Caco-2 (cell line): ENCODE data around the gene PRPF18. TPM values are rescaled to one million over a fixed set of nuclear protein-coding genes. Genes with fewer than 3 reads are reported as not detected.

Experiments
- BruUV-seq: library from RNA; stranded (reverse); fragments of 400-500 nt; replicated peaks from 2 replicates; lab custom pipeline; 2021; lab: Mats Ljungman, UMichigan
- CTCF ChIA-PET: fragments of 300-600 bp; sonication (Branson Sonifier 250); formaldehyde crosslinking; loops from one replicate; lab custom pipeline; 2022; ENCODE audit warnings: antibody characterized with exemption; lab: Charles Lee
- POLR2A ChIA-PET: fragments of 300-600 bp; sonication (Branson Sonifier 250); formaldehyde crosslinking; loops from one replicate; lab custom pipeline; 2022; ENCODE audit warnings: antibody characterized with exemption; lab: Charles Lee
- DNase-seq, 2 experiments: peaks; one replicate each; pipeline versions ENCODE4 v3.0.0 to v3.0.0-alpha.2; 2020 to 2022
- H3K27me3 ChIP-seq: replicated peaks from 2 replicates; pipeline ENCODE4 v1.6.0; 2011; ENCODE audit warnings: low read length; ENCODE audit not compliant: control insufficient read depth, insufficient read depth
- H3K36me3 ChIP-seq: 2 replicates; pipeline ENCODE4 v1.5.1; 2011; ENCODE audit warnings: low read length; ENCODE audit not compliant: control insufficient read depth, insufficient read depth
- H3K4me1 ChIP-seq: fragments of 250-450 bp; sonication (Bioruptor Pico); 2 replicates; pipeline ENCODE4 v1.5.1; 2020; ENCODE audit warnings: mild to moderate bottlenecking
- H3K4me3 ChIP-seq: 2 replicates; pipeline ENCODE4 v1.5.1; 2011; ENCODE audit warnings: low read depth, mild to moderate bottlenecking, control low read depth, low read length
- H3K9me3 ChIP-seq: fragments of 250-450 bp; sonication (Bioruptor Pico); 2 replicates; pipeline ENCODE4 v1.5.1; 2020; ENCODE audit warnings: mild to moderate bottlenecking, moderate library complexity
- H3K27ac Mint-ChIP-seq: one replicate; pipeline ENCODE4 v1.8.0; 2022; ENCODE audit warnings: mixed read lengths; ENCODE audit not compliant: unreplicated experiment
- H3K27me3 Mint-ChIP-seq: one replicate; pipeline ENCODE4 v1.8.0; 2022; ENCODE audit warnings: mixed read lengths; ENCODE audit not compliant: insufficient read depth, unreplicated experiment
- H3K36me3 Mint-ChIP-seq: one replicate; pipeline ENCODE4 v1.8.0; 2022; ENCODE audit warnings: mild to moderate bottlenecking, mixed read lengths; ENCODE audit not compliant: insufficient read depth, unreplicated experiment
- H3K4me1 Mint-ChIP-seq: one replicate; pipeline ENCODE4 v1.8.0; 2022; ENCODE audit warnings: low read depth, mixed read lengths; ENCODE audit not compliant: unreplicated experiment
- H3K4me3 Mint-ChIP-seq: one replicate; pipeline ENCODE4 v1.8.0; 2022; ENCODE audit warnings: mild to moderate bottlenecking, moderate library complexity, mixed read lengths; ENCODE audit not compliant: unreplicated experiment
- H3K9me3 Mint-ChIP-seq: one replicate; pipeline ENCODE4 v1.8.0; 2022; ENCODE audit warnings: mixed read lengths; ENCODE audit not compliant: unreplicated experiment
- intact Hi-C: fragments of 100-400 bp; cut with micrococcal nuclease; formaldehyde crosslinking; loops from one replicate; pipeline ENCODE4 v1.10.0; 2022; ENCODE audit not compliant: unreplicated experiment
- total RNA-seq: library from RNA; stranded (reverse); gene quantifications from 2 replicates; pipeline ENCODE4 v1.2.3, GENCODE V29; 2022
- TF ChIP-seq, protein P1 (sequence below), 2 experiments: fragments of 200-600 bp in 1 of 2; IDR thresholded peaks; 1 replicate in 1 of 2; 2 replicates in 1 of 2; pipeline versions ENCODE4 v1.5.1 to v1.8.0; 2011 to 2022; ENCODE audit warnings: antibody characterized with exemption in 1 of 2, control low read depth in 1 of 2, inconsistent platforms in 1 of 2, low read depth in 1 of 2, low read length in 1 of 2, mild to moderate bottlenecking in 1 of 2, moderate library complexity in 1 of 2; ENCODE audit not compliant: insufficient read depth in 1 of 2, severe bottlenecking in 1 of 2, unreplicated experiment in 1 of 2

The PRPF18 gene
- total RNA-seq, 1 experiment from 2014 or later, result 31.0 TPM

DNA sequence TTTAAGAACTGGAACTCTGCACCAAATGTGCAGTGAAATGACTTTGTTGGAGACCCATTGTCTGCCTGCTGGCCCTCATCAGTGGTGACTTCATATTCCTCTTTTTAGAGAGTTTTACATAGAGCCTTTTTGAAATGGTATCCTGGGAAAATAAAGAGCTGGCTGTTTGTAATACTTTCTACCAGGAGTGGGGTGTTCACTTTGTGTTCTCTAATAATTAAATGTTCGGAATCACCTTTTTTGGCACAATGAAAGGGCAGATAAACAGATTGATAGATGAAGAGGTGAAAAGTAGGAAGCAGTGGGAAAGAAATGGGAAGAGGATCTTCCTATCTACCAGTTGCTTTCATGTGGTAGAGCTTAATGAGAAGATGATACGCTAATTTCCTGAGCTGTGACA lies 55.5 kb downstream of the PRPF18 start:
- Histone ChIP-seq H3K27me3 (no peaks in the 10 kb centered on the region), H3K36me3 (0 out of 2 replicates have a peak, but pooled peaks cover 2% of the 10 kb centered on the region), H3K4me1 (no peaks in the 10 kb centered on the region), H3K9me3 (peaks cover 10% of the 10 kb centered on the region), H3K4me3 (no peak overlapping the region)
- no peak for DNase-seq
- Mint-ChIP-seq H3K27me3 (no peaks in the 10 kb centered on the region), H3K27ac (no peak overlapping the region), H3K36me3 (peaks cover 61% of the 10 kb centered on the region), H3K4me1 (peaks cover 6% of the 10 kb centered on the region), H3K4me3 (no peak overlapping the region), H3K9me3 (peaks cover 28% of the 10 kb centered on the region)
- no TSS peak for BruUV-seq
- ChIA-PET POLR2A (no interaction called here), CTCF (no interaction called here)
- TF ChIP-seq, protein P1, sequence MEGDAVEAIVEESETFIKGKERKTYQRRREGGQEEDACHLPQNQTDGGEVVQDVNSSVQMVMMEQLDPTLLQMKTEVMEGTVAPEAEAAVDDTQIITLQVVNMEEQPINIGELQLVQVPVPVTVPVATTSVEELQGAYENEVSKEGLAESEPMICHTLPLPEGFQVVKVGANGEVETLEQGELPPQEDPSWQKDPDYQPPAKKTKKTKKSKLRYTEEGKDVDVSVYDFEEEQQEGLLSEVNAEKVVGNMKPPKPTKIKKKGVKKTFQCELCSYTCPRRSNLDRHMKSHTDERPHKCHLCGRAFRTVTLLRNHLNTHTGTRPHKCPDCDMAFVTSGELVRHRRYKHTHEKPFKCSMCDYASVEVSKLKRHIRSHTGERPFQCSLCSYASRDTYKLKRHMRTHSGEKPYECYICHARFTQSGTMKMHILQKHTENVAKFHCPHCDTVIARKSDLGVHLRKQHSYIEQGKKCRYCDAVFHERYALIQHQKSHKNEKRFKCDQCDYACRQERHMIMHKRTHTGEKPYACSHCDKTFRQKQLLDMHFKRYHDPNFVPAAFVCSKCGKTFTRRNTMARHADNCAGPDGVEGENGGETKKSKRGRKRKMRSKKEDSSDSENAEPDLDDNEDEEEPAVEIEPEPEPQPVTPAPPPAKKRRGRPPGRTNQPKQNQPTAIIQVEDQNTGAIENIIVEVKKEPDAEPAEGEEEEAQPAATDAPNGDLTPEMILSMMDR (IDR thresholded peaks at IDR 0.05; ENCODE audit: insufficient read depth in 1 of 2, low read depth in 1 of 2, low read length in 1 of 2, severe bottlenecking in 1 of 2, unreplicated experiment in 1 of 2), result no peak
- intact Hi-C loops, result no loop called here

DNA sequence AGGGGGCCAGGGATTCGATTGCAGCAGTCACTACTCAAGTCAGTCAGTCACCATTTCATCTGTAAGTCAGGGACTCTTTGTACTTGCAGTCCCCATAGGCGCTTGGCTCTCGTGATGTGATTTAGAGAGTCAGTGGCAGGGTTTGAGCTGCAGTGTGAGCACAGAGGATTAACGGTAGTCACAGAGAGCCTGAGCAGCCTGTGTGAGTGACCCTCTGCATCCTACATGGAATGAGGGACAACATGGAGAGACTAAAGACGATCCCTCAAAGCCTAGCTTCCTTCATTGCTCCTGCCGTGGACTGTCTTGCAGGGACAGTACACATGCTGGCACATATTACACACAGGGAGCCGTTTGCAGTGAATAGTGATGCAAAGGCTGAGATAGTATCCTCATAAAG lies 56.3 kb downstream of the PRPF18 start:
- Mint-ChIP-seq H3K4me1 (peaks cover 6% of the 10 kb centered on the region), H3K9me3 (peaks cover 28% of the 10 kb centered on the region), H3K27me3 (no peaks in the 10 kb centered on the region), H3K4me3 (no peak overlapping the region), H3K27ac (no peak overlapping the region), H3K36me3 (peaks cover 62% of the 10 kb centered on the region)
- BruUV-seq, result no TSS peak
- Histone ChIP-seq H3K9me3 (peaks cover 10% of the 10 kb centered on the region), H3K4me3 (no peak overlapping the region), H3K4me1 (no peaks in the 10 kb centered on the region), H3K27me3 (no peaks in the 10 kb centered on the region), H3K36me3 (peaks cover 4% of the 10 kb centered on the region; the same call in 1 of the 2 replicates)
- intact Hi-C loops, result no loop called here
- ChIA-PET POLR2A (no interaction called here), CTCF (no interaction called here)
- TF ChIP-seq, protein P1 (IDR thresholded peaks at IDR 0.05; ENCODE audit: insufficient read depth in 1 of 2, low read depth in 1 of 2, low read length in 1 of 2, severe bottlenecking in 1 of 2, unreplicated experiment in 1 of 2), result no peak
- no peak for DNase-seq

DNA sequence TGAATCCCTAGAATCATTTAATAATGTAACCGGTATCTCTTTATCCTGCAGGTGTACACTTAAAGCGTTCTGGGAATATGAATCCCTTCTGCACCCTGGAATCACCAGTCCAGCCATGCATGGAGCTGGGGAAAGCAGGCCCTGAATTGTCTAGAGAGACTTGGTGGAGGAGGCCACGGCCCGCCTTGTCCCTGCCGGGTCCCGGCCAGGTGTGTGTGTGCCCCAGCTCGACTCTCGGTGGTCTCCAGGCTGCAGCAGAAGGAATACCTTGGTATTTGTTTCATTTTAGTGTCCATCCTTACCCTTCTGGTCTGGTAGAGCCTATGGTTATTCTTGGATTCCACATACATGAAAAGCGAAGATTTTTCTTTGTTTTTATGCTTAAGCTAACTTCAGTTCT lies 58.1 kb downstream of the PRPF18 start:
- peaks cover 4% of the 10 kb centered on the region; the same call in 1 of the 2 replicates for H3K36me3 ChIP-seq
- no peak overlapping the region for H3K4me3 Mint-ChIP-seq
- no peak overlapping the region for H3K4me3 ChIP-seq
- TF ChIP-seq, protein P1 (IDR thresholded peaks at IDR 0.05; ENCODE audit: insufficient read depth in 1 of 2, low read depth in 1 of 2, low read length in 1 of 2, severe bottlenecking in 1 of 2, unreplicated experiment in 1 of 2), result no peak
- intact Hi-C loops, result no loop called here
- peaks cover 28% of the 10 kb centered on the region for H3K9me3 Mint-ChIP-seq
- H3K27ac Mint-ChIP-seq, result no peak overlapping the region
- H3K4me1 Mint-ChIP-seq, result peaks cover 6% of the 10 kb centered on the region
- no peaks in the 10 kb centered on the region for H3K27me3 Mint-ChIP-seq
- H3K9me3 ChIP-seq, result peaks cover 10% of the 10 kb centered on the region
- H3K27me3 ChIP-seq, result no peaks in the 10 kb centered on the region
- no TSS peak for BruUV-seq
- H3K36me3 Mint-ChIP-seq, result peaks cover 77% of the 10 kb centered on the region
- DNase-seq, result no peak
- H3K4me1 ChIP-seq, result no peaks in the 10 kb centered on the region
- CTCF ChIA-PET, result interaction anchor here (0.6 kb wide), 1 partner anchor 77 kb away, joined by 5 read pairs; no protein-coding TSS in a partner anchor
- POLR2A ChIA-PET, result no interaction called here
